HG02763 (cell line): Measurements from ENCODE around the gene HSD17B4.
"Not testable (repeated sequence)": the region's sequence is repeated elsewhere in the genome, so short reads cannot be mapped to it uniquely, and the experiment has no call there.

Experiments
- ATAC-seq: cut with Tn5 transposase; IDR thresholded peaks from one replicate; pipeline ENCODE4 v1.9.1; 2021; ENCODE audit warnings: mild to moderate bottlenecking, moderate library complexity; ENCODE audit not compliant: unreplicated experiment

The HSD17B4 gene

DNA sequence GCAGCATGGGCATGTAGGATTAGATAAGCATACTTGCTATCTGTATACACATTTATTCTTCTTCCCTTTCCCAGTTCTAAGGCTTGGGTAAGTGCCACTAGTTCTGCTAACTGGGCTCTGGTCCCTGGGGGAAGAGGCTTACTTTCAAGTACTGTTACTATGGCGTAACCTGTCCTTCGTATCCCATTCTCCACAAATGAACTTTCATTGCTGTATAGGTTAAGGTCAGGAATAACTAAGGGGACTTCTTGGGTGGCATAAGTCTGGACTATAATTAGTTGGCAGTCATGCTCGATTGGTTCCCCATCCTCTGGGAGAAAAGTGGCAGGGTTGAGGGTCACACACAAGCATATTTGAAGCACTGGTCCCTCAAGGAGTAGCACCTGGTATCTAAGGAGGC is 23.7 kb upstream of the HSD17B4 start:
- ATAC-seq, result not testable (repeated sequence)

DNA sequence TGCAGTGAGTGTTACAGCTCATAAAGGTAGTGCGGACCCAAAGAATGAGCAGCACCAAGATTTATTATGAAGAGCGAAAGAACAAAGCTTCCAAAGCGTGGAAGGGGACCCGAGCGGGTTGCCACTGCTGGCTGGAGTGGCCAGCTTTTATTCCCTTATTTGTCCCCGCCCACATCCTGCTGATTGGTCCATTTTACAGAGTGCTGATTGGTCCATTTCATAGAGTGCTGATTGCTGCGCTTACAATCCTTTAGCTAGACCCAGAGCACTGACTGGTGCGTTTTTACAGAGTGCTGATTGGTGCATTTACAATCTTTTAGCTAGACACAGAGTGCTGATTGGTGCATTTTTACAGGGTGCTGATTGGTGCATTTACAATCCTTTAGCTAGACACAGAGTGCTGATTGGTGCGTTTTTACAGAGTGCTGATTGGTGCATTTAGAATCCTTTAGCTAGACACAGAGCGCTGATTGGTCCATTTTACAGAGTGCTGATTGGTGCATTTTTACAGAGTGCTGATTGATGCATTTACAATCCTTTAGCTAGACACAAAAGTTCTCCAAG is 19.5 kb upstream of the HSD17B4 start:
- not testable (repeated sequence) for ATAC-seq

DNA sequence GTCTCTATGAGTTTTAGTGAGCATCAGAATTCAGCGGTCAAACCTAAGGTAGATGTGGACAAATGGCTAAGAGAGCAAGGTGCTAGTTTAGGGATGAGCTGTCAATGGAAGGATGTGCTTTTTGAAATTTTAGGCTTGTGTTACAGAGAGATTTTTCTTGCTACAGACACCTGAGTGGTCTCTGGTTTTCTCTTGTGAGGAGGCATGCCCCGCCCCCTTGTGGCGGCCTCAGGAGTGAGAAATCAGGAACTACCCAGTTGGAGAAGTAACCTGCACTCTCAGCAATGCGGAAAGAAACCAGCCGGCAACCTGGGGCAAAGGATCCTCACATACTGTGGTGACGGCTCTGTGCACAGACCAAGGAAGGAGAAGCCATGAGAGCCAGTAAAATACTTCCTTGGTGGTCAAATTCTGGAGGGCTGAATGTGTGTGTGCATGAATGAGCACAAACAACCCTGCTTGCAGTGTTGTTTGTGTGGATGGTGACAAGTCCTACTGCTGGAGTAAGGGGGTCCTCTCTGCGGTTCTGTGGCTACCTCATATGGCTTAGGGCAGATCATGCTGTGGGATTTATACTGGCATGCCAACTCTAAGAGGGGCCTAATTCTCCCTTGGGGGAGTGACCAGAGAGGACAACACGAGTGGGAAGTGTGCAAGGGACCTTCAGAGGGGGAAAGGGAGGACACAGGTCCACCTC is 16.7 kb upstream of the HSD17B4 start:
- peak; percentile 82 for ATAC-seq

GRCh38 chr5:119437785-119438586 is 14.3 kb upstream of the HSD17B4 start:
- ATAC-seq, result not testable (repeated sequence)

DNA sequence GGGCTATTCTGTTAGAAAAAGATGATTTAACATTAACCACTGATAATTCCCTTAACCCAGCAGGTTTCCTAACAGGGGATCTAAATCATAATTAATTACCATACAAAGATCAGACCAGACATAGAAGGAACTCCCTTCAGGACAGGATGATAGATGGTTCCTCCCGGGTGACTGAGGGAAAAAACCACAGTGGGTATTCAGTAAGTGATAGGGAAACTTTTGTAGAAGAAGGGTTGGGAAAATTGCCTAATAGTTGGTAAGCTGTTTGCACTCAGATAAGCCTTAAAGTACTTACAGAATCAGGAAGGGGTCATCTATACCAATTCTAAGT is 13.7 kb upstream of the HSD17B4 start:
- ATAC-seq, result not testable (repeated sequence)

- ATAC-seq, result no peak
Measured at GRCh38 chr5:119439140-119439631, 13.1 kb upstream of the HSD17B4 start.

GRCh38 chr5:119439632-119440031 is 12.7 kb upstream of the HSD17B4 start:
- not testable (repeated sequence) for ATAC-seq

- ATAC-seq, result not testable (repeated sequence)
Measured at GRCh38 chr5:119444643-119445042, 7.7 kb upstream of the HSD17B4 start.

DNA sequence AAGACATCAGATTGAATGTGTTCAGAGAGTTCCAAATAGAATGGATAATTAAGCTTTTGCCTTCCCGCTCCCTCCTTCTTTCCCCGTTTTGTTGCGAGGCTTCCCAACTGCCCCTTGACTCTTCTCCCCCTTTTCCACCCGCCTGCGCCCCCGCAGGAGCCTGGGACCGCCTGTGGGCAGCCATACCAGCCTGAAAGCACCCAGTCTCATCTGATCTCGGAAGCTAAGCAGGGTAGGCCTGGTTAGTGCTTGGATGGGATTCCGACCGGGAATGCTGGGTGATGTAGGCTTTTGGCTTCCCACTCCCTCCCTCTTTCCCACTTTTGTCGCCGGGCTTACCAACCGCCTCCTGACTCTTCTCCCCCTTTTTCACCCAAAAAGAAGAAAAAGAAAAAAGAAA is 6.8 kb upstream of the HSD17B4 start:
- ATAC-seq, result no peak

DNA sequence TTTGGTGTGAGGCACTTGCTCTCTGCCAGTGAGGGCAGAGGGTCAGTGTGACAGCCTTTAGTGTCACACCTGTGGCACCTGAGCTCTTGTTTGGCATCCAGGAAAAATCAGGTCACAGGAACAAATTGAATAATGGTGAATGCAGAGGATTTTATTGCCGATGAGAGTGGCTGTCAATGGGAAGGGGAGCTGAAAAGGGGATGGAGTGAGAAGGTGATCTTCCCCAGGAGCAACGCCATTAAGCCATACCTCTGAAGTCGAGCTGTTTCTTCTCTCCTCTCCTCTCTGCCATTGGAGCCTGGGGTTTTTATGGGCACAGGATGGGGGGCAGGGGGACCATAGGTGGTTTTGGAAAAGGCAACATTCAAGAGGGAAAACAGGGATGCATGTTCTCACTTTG is 2.4 kb upstream of the HSD17B4 start:
- no peak for ATAC-seq

- not testable (repeated sequence) for ATAC-seq
Measured at GRCh38 chr5:119450627-119451026, 1.7 kb upstream of the HSD17B4 start.

GRCh38 chr5:119451561-119451960 is 736 bp upstream of the HSD17B4 start:
- no peak for ATAC-seq

DNA sequence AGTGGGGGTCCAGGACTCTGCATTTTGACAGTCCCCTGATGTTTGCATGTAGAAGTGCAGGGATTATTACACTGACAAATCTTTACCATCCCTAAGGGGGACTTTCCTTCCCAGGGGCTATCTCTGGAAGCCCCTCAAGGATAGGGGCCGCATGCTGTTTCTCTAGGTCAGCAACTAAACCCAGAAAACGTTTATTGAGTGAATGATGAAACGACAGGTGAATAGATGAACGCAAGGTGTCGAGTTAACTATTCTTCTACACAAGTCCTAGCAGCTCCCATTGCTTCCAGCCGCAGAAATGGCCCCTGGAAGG is 281 bp upstream of the HSD17B4 start:
- ATAC-seq, result no peak

DNA sequence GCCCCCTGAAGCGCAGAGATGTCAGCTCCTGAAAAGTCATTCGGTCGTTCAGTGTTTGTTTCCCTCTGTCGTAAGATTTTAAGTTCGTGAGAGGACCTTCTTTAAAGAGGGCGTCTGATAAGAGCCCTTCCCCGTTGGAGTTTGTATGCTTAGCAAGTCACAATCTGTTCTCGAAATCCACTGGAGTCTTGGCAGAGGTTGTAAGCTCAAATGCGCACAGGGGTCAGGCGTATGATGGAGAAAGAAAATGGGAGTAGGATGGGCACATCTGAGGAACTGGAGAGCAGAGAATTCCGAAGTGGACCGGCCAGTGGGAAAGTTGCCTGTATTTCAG is 710 bp downstream of the HSD17B4 start:
- ATAC-seq, result peak; percentile 5

DNA sequence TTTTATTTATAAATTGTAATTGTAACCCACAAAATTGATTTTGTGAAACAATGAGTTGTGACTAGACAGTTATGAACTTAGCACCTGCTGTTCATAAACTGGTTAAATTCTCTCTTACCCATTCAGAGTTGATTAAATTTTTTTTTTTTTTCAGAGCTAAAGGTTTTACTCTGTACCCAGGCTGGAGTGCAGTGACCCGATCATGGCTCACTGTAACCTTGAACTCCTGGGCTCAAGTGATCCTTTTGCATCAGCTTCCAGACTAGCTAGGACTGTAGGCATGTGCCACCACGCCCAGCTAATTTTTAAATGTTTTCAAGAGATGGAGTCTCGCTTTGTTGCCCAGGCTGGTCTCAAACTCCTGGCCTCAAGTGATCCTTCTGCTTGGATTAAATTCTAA is 1.9 kb downstream of the HSD17B4 start:
- ATAC-seq, result no peak

DNA sequence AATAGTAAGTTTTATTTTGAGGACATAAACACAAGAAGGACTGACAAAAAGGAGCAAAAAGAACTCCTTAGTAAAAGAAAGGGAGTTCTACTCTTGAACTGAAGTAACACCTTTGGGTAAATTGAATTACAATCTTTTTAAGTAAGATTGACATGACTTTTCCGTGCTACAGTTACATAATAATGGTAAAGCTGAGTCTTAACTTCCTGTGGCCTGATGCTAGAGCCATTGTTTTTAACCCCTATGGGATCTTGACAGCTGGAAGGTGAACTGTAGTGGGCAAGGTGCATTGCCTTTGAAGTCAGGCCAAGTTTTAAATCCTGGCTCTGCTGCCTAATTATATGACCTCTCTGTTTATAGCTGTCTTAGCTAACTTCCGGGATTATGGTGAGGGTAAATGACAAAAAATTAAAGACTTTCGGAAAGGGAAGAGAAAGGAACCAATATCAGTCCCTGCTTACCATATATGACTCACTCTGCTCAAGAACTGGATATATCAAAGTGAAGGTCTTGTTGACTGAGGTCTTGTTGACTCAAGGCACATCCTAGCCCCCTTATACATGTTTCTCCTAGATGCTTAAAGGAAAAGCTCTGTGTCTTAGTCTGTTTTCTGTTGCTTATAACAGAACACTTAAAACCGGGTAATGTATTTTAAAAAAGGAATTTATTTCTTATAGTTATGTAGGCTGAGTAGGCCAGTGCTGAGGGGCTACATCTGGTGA is 6.8 kb downstream of the HSD17B4 start:
- no peak for ATAC-seq

DNA sequence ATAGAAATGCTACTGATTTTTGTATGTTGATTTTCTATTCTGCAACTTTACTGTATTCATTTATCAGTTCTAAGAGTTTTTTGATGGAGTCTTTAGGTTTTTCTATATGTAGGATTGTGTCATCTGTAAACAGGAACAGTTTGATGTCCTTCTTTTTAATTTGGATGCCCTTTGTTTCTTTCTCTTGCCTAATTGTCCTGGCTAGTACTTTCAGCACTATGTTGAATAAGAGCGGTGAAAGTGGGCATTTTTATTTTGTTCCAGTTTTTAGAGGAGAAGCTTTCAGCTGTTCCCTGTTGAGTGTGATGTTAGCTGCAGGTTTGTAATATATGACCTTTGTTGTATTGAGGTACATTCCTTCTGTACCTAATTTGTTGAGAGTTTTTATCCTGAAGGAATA is 13.3 kb downstream of the HSD17B4 start:
- no peak for ATAC-seq

DNA sequence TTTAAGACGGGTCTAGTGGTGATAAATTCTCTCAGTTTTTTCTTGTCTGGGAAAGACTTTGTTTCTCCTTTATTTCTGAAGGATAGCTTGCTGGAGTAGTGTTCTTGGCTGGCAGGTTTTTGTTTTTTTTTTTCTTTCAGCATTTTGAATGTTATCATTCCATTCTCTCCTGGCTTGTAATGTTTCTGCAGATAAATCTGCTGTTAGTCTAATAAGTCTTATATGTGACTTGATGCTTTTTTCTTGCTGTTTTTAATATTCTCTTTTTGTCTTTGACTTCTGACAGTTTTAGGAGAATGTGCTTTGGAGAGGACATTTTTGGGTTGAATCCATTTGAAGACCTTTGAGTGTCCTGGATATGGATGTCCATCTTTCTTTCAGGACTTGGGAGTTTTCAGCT is 16.0 kb downstream of the HSD17B4 start:
- ATAC-seq, result no peak

GRCh38 chr5:119470105-119470763 is 17.9 kb downstream of the HSD17B4 start:
- ATAC-seq, result peak; percentile 59

DNA sequence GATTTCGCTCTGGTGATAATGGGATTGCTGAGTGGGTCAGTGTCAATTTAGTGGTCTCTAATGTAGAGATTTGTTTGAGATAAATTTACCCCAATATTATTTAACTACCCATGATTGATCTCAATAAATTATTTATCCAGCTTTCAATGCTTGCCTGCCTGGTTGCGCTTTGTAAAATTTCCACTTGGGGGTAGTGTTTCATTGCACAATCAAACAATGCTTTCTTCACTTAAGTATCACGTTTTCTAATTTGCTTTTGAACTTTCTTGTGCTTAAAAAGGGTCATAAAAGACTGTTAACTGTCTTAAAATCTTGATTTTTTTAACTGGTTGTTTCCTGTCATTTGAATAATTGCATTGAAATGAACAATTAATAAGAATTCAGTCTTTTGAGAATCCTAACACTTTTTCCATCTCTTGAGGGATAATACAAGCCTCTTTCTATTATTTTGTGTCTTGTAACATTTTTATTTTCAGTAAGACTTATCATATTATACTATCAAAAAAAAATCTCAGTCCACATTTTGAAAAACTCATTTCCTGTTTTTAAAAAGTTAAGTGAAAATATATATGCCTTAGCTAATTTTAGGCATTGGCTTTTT is 18.7 kb downstream of the HSD17B4 start:
- peak; percentile 52 for ATAC-seq

DNA sequence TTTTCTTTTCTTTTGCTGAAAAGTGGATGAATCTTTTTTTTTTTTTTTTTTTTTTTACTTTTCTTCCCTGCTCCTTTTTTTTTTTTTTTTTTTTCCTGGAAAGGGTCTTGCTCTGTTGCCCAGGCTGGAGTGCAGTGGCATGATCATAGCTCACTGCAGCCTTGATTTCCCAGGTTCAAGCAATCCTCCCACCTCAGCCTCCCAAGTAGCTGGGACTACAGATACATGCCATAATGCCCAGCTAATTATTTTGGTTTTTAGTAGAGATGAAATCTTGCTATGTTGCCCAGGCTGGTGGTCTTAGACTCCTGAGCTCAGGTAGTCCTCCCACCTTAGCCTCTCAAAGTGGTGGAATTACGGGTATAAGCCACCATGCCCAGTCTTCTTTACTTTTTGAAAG is 20.9 kb downstream of the HSD17B4 start:
- ATAC-seq, result no peak
